Panc1 (cell line): Measurements from ENCODE around the gene OR8D4. TPM values are rescaled to one million over a fixed set of nuclear protein-coding genes. Genes with fewer than 3 reads are reported as not detected.

Experiments
- ATAC-seq: fragments of 200-7000 bp; cut with Tn5 transposase; 2 replicates; pipeline ENCODE4 v1.9.1; 2020; ENCODE audit warnings: mild to moderate bottlenecking, moderate library complexity
- BruUV-seq: library from RNA; stranded (reverse); fragments of 400-500 nt; replicated peaks from 2 replicates; lab custom pipeline; 2021; lab: Mats Ljungman, UMichigan
- CTCF ChIA-PET: fragments of 300-600 bp; sonication (Branson Sonifier 250); formaldehyde crosslinking; loops from one replicate; lab custom pipeline; 2022; ENCODE audit warnings: antibody characterized with exemption; lab: Charles Lee
- POLR2A ChIA-PET: fragments of 300-600 bp; sonication (Branson Sonifier 250); formaldehyde crosslinking; loops from one replicate; lab custom pipeline; 2022; ENCODE audit warnings: antibody characterized with exemption; lab: Charles Lee
- DNase-seq: peaks from one replicate; pipeline ENCODE4 v3.0.0-alpha.2; 2010; ENCODE audit warnings: low read depth, low spot score
- H3K27ac ChIP-seq: 2 replicates; pipeline ENCODE4 v1.5.1; 2011; ENCODE audit warnings: mild to moderate bottlenecking, low read length, inconsistent platforms
- H3K27me3 ChIP-seq: fragments of 200-500 bp; sonication (Bioruptor generic); 2 replicates; pipeline ENCODE4 v1.6.0; 2014; ENCODE audit warnings: low read length, inconsistent platforms; ENCODE audit not compliant: control insufficient read depth, insufficient read depth
- H3K36me3 ChIP-seq: fragments of 200-500 bp; sonication (Bioruptor generic); 2 replicates; pipeline ENCODE4 v1.5.1; 2014; ENCODE audit warnings: inconsistent platforms, mild to moderate bottlenecking, low read length, moderate library complexity; ENCODE audit not compliant: control insufficient read depth, insufficient read depth
- H3K4me1 ChIP-seq: 2 replicates; pipeline ENCODE4 v1.5.1; 2011; ENCODE audit warnings: inconsistent platforms, mild to moderate bottlenecking, low read length, moderate library complexity; ENCODE audit not compliant: control insufficient read depth, insufficient read depth
- H3K4me3 ChIP-seq, 2 experiments: 2 replicates each; pipeline ENCODE4 v1.5.1; 2011 to 2012; ENCODE audit warnings: low read depth in 2 of 2, low read length in 2 of 2, mild to moderate bottlenecking in 2 of 2, inconsistent platforms in 1 of 2, moderate library complexity in 1 of 2
- H3K9me3 ChIP-seq: fragments of 200-500 bp; sonication (Bioruptor generic); 2 replicates; pipeline ENCODE4 v1.5.1; 2014; ENCODE audit warnings: low read depth, mild to moderate bottlenecking, inconsistent platforms, low read length, moderate library complexity; ENCODE audit not compliant: control insufficient read depth, insufficient read depth
- POLR2AphosphoS5 ChIP-seq: IDR thresholded peaks from 2 replicates; pipeline ENCODE4 v1.6.1; 2012; ENCODE audit warnings: mild to moderate bottlenecking, low read depth, low read length, moderate library complexity
- SIN3A ChIP-seq: IDR thresholded peaks from 2 replicates; pipeline ENCODE4 v1.6.1; 2012; ENCODE audit warnings: low read depth, mild to moderate bottlenecking, low read length, moderate library complexity, borderline replicate concordance; ENCODE audit not compliant: insufficient read depth
- TCF7L2 ChIP-seq: IDR thresholded peaks from 2 replicates; pipeline ENCODE4 v1.6.1; 2011; ENCODE audit warnings: mild to moderate bottlenecking, low read depth, low read length, inconsistent platforms
- in situ Hi-C: cut with HindIII; loops from 2 replicates; pipeline ENCODE4 v1.10.0; 2016; ENCODE audit warnings: low sequenced_read_pairs, low pct_unique_long_range_greater_than_20kb
- intact Hi-C: fragments of 100-400 bp; cut with micrococcal nuclease; formaldehyde crosslinking; loops from one replicate; pipeline ENCODE4 v1.10.0; 2022; ENCODE audit not compliant: unreplicated experiment
- total RNA-seq: library from RNA; stranded (reverse); gene quantifications from one replicate; pipeline ENCODE4 v1.2.1, GENCODE V29; 2021; ENCODE audit not compliant: unreplicated experiment
- TF ChIP-seq, protein P1 (sequence below): fragments of 450-650 bp; IDR thresholded peaks from 2 replicates; pipeline ENCODE4 v1.5.1; 2017; ENCODE audit warnings: mild to moderate bottlenecking
- TF ChIP-seq, protein P2 (sequence below), 2 experiments: IDR thresholded peaks; 2 replicates each; pipeline ENCODE4 v1.6.1; 2011 to 2012; ENCODE audit warnings: low read depth in 2 of 2, control low read depth in 1 of 2, low read length in 1 of 2, mild to moderate bottlenecking in 1 of 2, moderate library complexity in 1 of 2; ENCODE audit not compliant: insufficient read depth in 1 of 2

Gene OR8D4
- total RNA-seq, 1 experiment from 2014 or later = not detected

DNA sequence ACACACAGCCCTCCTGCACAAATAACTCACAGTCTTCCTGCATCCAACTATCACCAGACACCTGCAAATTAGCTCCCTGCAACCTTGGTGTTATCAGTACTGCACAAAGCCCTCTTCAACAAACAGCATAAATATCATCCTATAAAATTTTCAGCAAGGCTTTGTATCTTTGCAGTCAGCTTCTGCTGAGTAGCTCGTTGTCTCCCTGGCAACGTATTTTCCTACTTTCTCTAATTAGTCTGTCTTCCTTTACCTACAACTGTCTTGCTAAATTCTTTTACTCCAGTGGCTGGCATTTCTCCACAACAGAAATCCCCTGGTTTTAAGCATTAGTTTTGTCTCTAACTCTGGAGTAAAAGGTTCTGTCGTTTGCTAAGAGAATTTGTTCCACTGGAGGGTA lies 3.9 kb downstream of the OR8D4 start:
- ChIA-PET CTCF (no interaction called here), POLR2A (no interaction called here)
- no peak overlapping the region for H3K4me3 ChIP-seq
- no TSS peak for BruUV-seq
- no peaks in the 10 kb centered on the region for H3K27me3 ChIP-seq
- ATAC-seq = no peak
- H3K4me1 ChIP-seq = no peaks in the 10 kb centered on the region
- in situ Hi-C loops = no loop called here
- intact Hi-C loops = no loop called here
- no peak for DNase-seq
- TF ChIP-seq, protein P1, sequence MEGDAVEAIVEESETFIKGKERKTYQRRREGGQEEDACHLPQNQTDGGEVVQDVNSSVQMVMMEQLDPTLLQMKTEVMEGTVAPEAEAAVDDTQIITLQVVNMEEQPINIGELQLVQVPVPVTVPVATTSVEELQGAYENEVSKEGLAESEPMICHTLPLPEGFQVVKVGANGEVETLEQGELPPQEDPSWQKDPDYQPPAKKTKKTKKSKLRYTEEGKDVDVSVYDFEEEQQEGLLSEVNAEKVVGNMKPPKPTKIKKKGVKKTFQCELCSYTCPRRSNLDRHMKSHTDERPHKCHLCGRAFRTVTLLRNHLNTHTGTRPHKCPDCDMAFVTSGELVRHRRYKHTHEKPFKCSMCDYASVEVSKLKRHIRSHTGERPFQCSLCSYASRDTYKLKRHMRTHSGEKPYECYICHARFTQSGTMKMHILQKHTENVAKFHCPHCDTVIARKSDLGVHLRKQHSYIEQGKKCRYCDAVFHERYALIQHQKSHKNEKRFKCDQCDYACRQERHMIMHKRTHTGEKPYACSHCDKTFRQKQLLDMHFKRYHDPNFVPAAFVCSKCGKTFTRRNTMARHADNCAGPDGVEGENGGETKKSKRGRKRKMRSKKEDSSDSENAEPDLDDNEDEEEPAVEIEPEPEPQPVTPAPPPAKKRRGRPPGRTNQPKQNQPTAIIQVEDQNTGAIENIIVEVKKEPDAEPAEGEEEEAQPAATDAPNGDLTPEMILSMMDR = no peak
- TF ChIP-seq SIN3A = no peak
- no peak for TF ChIP-seq TCF7L2
- no peak for TF ChIP-seq POLR2AphosphoS5
- TF ChIP-seq, protein P2, sequence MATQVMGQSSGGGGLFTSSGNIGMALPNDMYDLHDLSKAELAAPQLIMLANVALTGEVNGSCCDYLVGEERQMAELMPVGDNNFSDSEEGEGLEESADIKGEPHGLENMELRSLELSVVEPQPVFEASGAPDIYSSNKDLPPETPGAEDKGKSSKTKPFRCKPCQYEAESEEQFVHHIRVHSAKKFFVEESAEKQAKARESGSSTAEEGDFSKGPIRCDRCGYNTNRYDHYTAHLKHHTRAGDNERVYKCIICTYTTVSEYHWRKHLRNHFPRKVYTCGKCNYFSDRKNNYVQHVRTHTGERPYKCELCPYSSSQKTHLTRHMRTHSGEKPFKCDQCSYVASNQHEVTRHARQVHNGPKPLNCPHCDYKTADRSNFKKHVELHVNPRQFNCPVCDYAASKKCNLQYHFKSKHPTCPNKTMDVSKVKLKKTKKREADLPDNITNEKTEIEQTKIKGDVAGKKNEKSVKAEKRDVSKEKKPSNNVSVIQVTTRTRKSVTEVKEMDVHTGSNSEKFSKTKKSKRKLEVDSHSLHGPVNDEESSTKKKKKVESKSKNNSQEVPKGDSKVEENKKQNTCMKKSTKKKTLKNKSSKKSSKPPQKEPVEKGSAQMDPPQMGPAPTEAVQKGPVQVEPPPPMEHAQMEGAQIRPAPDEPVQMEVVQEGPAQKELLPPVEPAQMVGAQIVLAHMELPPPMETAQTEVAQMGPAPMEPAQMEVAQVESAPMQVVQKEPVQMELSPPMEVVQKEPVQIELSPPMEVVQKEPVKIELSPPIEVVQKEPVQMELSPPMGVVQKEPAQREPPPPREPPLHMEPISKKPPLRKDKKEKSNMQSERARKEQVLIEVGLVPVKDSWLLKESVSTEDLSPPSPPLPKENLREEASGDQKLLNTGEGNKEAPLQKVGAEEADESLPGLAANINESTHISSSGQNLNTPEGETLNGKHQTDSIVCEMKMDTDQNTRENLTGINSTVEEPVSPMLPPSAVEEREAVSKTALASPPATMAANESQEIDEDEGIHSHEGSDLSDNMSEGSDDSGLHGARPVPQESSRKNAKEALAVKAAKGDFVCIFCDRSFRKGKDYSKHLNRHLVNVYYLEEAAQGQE (IDR thresholded peaks at IDR 0.05; ENCODE audit: insufficient read depth in 1 of 2, low read depth in 2 of 2, low read length in 1 of 2) = no peak
- no peaks in the 10 kb centered on the region for H3K9me3 ChIP-seq
- H3K27ac ChIP-seq = no peak overlapping the region
- H3K36me3 ChIP-seq = no peaks in the 10 kb centered on the region

DNA sequence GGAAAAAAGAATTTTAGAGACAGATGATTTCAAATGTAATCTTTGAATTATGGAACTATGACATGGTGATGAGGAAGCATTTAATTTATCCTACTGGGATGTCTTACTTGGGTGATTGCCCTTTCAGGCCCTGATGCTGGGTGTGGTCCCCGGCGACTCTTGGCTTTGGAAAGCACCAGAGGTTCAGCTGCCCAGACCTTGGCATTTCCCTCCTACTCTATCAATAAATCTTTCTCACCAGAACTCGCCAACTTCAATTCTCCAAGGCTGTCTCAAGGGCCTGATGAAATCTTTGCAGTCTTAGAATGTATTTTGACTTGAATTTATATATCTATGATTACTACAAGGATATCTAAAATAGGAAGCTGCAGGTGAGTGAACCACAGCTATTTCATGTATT lies 19.0 kb downstream of the OR8D4 start:
- CTCF ChIA-PET = no interaction called here
- no peak for DNase-seq
- Histone ChIP-seq H3K27me3 (no peaks in the 10 kb centered on the region), H3K4me3 (no peak overlapping the region), H3K36me3 (no peaks in the 10 kb centered on the region), H3K4me1 (no peaks in the 10 kb centered on the region), H3K27ac (no peak overlapping the region), H3K9me3 (no peaks in the 10 kb centered on the region)
- intact Hi-C loops = no loop called here
- TF ChIP-seq SIN3A (no peak), TCF7L2 (no peak), POLR2AphosphoS5 (no peak)
- TF ChIP-seq, protein P1 = no peak
- TF ChIP-seq, protein P2 (IDR thresholded peaks at IDR 0.05; ENCODE audit: insufficient read depth in 1 of 2, low read depth in 2 of 2, low read length in 1 of 2) = no peak
- no peak for ATAC-seq
- POLR2A ChIA-PET = no interaction called here
- BruUV-seq = no TSS peak
- in situ Hi-C loops = no loop called here
